Measurements from ENCODE around the gene SPZ1. TPM values are rescaled to one million over a fixed set of nuclear protein-coding genes. Genes with fewer than 3 reads are reported as not detected.
"Not testable (repeated sequence)": the region's sequence is repeated elsewhere in the genome, so short reads cannot be mapped to it uniquely, and the experiment has no call there.

SPZ1 gene
- total and polyA plus RNA-seq, 8 donors = not detected

DNA sequence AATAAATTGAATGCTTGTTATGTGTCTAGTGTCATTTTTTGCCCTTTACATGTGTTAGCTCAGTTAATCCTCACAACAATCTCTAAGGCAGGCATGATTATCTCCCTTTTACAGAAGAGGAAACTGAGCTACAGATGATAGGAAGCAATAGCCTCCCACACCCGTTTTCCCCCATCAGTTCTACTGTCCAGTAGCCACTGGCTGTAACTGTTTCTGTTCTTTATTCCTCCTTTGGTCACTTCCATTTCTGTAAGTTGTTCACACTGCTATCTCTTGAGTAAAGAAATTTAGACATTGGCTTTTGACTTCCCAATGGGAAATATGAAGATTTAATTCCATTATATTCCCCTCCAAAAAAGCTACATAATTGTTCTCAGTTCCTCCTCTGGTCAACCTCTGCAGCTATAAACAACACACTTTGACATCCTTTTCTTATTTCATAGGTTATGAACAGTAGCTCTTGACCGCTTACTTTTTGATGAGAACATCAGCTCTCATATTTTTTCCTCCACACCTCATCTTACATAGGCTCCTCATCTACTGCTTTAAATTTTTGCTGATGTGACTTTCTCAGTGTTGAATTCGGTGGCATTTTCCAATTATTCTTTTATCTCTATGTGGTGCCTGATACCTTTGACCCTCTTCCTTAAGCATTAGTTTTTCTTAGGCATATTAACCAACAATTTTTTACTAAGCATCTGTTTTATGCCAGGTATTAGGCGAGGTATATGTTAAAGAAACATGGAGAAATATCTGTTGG is 21.4 kb downstream of the SPZ1 start:
- ATAC-seq (no peak), DNase-seq (no peak)
- no peak overlapping the region for H3K4me3 ChIP-seq
- intact Hi-C loops (cut with DNase I) = no loop called here
- H3K4me1 ChIP-seq = no peaks in the 10 kb centered on the region
- H3K27me3 ChIP-seq = peaks cover 0 to 4% of the 10 kb centered on the region in 2 donors
- H3K27ac ChIP-seq = no peak overlapping the region
- H3K36me3 ChIP-seq = no peaks in the 10 kb centered on the region
- TF ChIP-seq, protein P1, sequence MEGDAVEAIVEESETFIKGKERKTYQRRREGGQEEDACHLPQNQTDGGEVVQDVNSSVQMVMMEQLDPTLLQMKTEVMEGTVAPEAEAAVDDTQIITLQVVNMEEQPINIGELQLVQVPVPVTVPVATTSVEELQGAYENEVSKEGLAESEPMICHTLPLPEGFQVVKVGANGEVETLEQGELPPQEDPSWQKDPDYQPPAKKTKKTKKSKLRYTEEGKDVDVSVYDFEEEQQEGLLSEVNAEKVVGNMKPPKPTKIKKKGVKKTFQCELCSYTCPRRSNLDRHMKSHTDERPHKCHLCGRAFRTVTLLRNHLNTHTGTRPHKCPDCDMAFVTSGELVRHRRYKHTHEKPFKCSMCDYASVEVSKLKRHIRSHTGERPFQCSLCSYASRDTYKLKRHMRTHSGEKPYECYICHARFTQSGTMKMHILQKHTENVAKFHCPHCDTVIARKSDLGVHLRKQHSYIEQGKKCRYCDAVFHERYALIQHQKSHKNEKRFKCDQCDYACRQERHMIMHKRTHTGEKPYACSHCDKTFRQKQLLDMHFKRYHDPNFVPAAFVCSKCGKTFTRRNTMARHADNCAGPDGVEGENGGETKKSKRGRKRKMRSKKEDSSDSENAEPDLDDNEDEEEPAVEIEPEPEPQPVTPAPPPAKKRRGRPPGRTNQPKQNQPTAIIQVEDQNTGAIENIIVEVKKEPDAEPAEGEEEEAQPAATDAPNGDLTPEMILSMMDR (IDR thresholded peaks at IDR 0.05) = no peak
- no peaks in the 10 kb centered on the region for H3K9me3 ChIP-seq

DNA sequence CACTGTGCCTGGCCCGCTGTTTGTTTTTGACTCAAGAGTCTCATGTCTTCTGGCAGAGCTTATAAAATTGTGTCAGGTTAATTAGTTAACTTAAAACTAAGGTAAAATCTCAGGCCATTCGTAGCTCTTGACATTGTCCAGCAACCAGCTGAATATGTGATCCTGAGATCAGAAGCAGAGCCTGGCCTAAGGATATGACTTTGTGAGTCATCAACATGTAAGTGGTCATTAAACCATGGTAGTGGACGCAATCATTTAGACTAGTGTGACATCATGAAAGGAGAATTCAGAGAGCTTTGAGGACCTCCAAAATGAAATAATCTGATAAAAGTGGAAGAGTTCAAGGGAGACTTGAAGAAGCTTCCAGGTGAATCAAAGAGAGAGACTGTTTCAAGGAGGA is 23.3 kb downstream of the SPZ1 start:
- Histone ChIP-seq H3K36me3 (no peaks in the 10 kb centered on the region), H3K27me3 (peaks cover 0 to 4% of the 10 kb centered on the region in 2 donors), H3K4me3 (no peak overlapping the region), H3K4me1 (peaks cover 0 to 2% of the 10 kb centered on the region in 2 donors), H3K9me3 (no peaks in the 10 kb centered on the region), H3K27ac (no peak overlapping the region)
- TF ChIP-seq, protein P1 (IDR thresholded peaks at IDR 0.05) = no peak
- ATAC-seq = no peak
- intact Hi-C loops (cut with DNase I) = no loop called here
- DNase-seq = no peak

DNA sequence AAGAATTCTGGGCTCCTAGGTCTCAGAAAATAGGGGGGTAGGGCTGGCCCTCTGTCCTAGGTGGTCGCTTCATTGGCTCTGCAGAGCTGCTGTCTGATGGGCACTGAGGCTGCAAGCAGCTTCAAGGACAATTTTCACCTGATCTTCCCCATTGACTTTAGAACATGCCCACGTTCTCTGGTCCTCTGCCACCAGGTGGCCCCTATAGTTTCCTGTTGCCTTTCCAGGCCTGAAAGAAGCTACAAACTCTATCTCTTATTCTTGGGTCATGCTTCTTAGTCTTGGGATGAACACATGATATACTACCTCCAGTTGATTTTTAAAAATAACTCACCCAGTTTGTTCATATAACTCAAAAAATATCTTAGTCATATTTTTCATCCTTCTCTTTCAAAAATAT is 26.3 kb downstream of the SPZ1 start:
- intact Hi-C loops (cut with DNase I) = no loop called here
- TF ChIP-seq, protein P1 (IDR thresholded peaks at IDR 0.05) = no peak
- H3K4me1 ChIP-seq = peaks cover 0 to 8% of the 10 kb centered on the region in 2 donors
- H3K27me3 ChIP-seq = peaks cover 0 to 2% of the 10 kb centered on the region in 2 donors
- no peaks in the 10 kb centered on the region for H3K36me3 ChIP-seq
- ATAC-seq (no peak), DNase-seq (peak in 1 of 4 donors; percentile 14)
- H3K27ac ChIP-seq = no peak overlapping the region
- no peak overlapping the region for H3K4me3 ChIP-seq
- H3K9me3 ChIP-seq = no peaks in the 10 kb centered on the region

DNA sequence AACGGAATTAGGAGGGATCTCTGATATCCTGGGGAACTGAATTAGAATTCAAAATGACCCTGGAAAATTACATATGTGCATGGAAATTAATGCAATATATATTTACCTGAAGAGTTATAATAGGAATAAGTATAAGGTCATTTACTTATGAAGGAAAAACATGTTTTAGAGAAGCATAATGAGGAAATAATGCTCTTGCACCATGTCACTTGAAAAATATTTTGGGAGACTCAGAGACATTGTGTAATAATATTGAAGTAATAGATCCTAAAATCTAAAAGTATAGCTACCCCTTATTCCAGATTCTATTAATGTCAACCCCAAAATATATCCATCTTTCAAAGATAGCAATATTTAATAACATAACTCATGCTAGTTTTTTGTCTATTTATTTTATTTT is 28.4 kb downstream of the SPZ1 start:
- Histone ChIP-seq H3K4me3 (no peak overlapping the region), H3K27me3 (no peaks in the 10 kb centered on the region), H3K4me1 (peaks cover 0 to 8% of the 10 kb centered on the region in 2 donors), H3K36me3 (no peaks in the 10 kb centered on the region), H3K9me3 (no peaks in the 10 kb centered on the region), H3K27ac (peak overlapping the region in 1 of 2 donors; percentile 23)
- no peak for ATAC-seq
- TF ChIP-seq, protein P1 (IDR thresholded peaks at IDR 0.05) = no peak
- intact Hi-C loops (cut with DNase I) = no loop called here
- DNase-seq = no peak

DNA sequence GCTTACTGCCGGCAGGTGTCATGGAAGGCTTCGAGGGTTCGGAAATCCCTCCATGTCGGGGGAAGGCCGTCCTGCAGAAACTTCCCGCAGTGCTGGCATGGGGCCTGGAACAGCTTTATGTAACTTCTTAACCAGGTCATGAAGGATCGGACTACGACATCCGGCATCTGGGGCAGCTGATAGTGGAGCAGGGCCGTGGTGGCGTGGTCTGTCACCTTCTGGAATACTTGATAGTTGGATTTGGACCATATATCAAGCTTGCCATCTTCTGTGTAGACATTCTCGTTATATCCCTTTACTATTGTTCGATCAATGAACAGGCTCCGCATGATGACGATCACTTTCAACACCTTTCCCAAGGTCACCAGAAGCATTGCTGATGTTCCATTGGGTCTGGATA is 31.2 kb downstream of the SPZ1 start:
- intact Hi-C loops (cut with DNase I); H3K4me3 ChIP-seq; H3K27ac ChIP-seq; DNase-seq; H3K27me3 ChIP-seq; H3K9me3 ChIP-seq; ATAC-seq; H3K36me3 ChIP-seq; H3K4me1 ChIP-seq: not testable (repeated sequence)

DNA sequence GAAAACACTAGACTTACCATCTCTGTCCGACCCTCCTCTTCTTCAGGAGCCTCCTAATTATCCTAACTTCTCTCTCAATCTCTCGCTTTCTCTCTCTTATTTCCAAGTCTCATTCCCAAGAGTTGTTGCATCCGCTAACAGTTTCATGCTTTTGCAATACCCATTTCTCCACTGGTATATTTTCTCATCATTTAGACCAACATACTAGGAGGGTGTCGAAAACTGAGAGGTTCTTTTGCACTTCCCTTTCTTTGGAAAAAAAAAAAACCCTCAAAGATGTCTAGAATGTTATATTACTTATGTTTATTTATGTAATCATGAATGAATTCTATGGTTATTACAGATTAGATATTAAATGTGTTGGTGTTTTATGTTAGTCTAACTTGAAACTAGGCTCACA is 35.9 kb downstream of the SPZ1 start:
- TF ChIP-seq, protein P1 (IDR thresholded peaks at IDR 0.05) = no peak
- ATAC-seq (no peak), DNase-seq (no peak)
- no peaks in the 10 kb centered on the region for H3K4me1 ChIP-seq
- no peaks in the 10 kb centered on the region for H3K27me3 ChIP-seq
- no peaks in the 10 kb centered on the region for H3K36me3 ChIP-seq
- no peaks in the 10 kb centered on the region for H3K9me3 ChIP-seq
- no peak overlapping the region for H3K4me3 ChIP-seq
- intact Hi-C loops (cut with DNase I) = no loop called here
- H3K27ac ChIP-seq = no peak overlapping the region

Measured in left lung (tissue), 10 donors.